Fibroblast of pulmonary artery (primary cell): ENCODE results near the gene TAB2.
A peak's percentile ranks its signal among the peaks of the same experiment; 100 is the strongest.

Experiments
- DNase-seq: peaks from one replicate; pipeline ENCODE4 v3.0.0-alpha.2; 2010; ENCODE audit warnings: low read depth
- H3K4me3 ChIP-seq: replicated peaks from 2 replicates; pipeline ENCODE4 v1.5.1; 2011; ENCODE audit warnings: low read depth, mild to moderate bottlenecking, control low read depth, low read length, moderate library complexity
- TF ChIP-seq, protein P1 (sequence below): IDR thresholded peaks from 2 replicates; pipeline ENCODE4 v1.5.1; 2011; ENCODE audit warnings: mild to moderate bottlenecking, control low read depth, low read length, inconsistent platforms; ENCODE audit errors: missing control alignments

Gene TAB2

DNA sequence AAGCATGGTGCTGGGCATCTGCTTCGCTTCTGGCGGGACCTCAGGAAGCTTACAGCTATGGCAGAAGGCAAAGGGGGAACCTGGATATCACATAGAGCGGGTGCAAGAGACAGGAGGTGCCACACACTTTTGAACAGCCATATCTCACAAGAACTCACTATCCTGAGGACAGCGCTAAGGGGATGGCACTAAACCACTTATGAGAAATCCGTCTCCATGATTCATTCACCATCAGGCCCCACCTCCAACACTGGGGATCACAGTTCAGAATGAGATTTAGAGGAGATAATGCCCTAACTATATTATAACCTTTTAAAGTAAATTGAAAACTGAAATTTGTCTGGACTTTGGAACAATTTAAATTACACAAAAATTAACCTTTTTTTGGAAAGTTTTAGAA lies 44.8 kb downstream of the TAB2 start:
- TF ChIP-seq, protein P1, sequence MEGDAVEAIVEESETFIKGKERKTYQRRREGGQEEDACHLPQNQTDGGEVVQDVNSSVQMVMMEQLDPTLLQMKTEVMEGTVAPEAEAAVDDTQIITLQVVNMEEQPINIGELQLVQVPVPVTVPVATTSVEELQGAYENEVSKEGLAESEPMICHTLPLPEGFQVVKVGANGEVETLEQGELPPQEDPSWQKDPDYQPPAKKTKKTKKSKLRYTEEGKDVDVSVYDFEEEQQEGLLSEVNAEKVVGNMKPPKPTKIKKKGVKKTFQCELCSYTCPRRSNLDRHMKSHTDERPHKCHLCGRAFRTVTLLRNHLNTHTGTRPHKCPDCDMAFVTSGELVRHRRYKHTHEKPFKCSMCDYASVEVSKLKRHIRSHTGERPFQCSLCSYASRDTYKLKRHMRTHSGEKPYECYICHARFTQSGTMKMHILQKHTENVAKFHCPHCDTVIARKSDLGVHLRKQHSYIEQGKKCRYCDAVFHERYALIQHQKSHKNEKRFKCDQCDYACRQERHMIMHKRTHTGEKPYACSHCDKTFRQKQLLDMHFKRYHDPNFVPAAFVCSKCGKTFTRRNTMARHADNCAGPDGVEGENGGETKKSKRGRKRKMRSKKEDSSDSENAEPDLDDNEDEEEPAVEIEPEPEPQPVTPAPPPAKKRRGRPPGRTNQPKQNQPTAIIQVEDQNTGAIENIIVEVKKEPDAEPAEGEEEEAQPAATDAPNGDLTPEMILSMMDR, result no peak
- no peak for DNase-seq

GRCh38 chr6:149363154-149363553 lies 45.6 kb downstream of the TAB2 start:
- TF ChIP-seq, protein P1, result no peak
- no peak overlapping the region for H3K4me3 ChIP-seq
- no peak for DNase-seq

More for the DNA sequence above, 44.8 kb downstream of the TAB2 start:
- H3K4me3 ChIP-seq, result no peak overlapping the region

DNA sequence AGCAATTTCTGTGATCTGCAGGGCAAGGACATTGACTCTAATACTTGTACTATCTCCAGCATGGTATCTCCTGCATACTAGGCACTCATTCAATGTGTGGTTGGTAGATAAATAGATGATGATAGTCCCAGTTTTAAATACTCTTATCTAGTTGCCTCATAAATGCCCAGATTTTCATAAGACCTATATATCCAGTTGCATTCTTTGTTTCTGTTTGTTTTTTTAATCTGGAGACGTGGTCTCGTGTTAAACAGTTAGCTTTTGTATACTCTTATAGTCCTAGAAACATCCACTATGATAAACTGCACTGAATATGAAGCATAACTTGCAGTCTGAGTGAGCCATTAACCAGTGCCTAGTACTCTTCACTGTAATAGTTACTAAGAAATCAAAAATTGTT lies 47.0 kb downstream of the TAB2 start:
- peak; percentile 9 for DNase-seq
- TF ChIP-seq, protein P1, result no peak
- H3K4me3 ChIP-seq, result no peak overlapping the region

- TF ChIP-seq, protein P1, result no peak
- DNase-seq, result no peak
- H3K4me3 ChIP-seq, result no peak overlapping the region
These were observed 47.7 kb downstream of the TAB2 start for GRCh38 chr6:149365197-149365596.

- DNase-seq, result no peak
- no peak overlapping the region for H3K4me3 ChIP-seq
- TF ChIP-seq, protein P1, result no peak
These were observed 48.9 kb downstream of the TAB2 start for GRCh38 chr6:149366267-149366921.

GRCh38 chr6:149368065-149368464 lies 50.6 kb downstream of the TAB2 start:
- TF ChIP-seq, protein P1, result no peak
- H3K4me3 ChIP-seq, result no peak overlapping the region
- DNase-seq, result no peak

GRCh38 chr6:149371154-149371553 lies 53.6 kb downstream of the TAB2 start:
- no peak overlapping the region for H3K4me3 ChIP-seq
- TF ChIP-seq, protein P1, result no peak
- DNase-seq, result no peak
